HG02763 (cell line): ENCODE measurements around the gene PRKCB.
A peak's percentile ranks its signal among the peaks of the same experiment; 100 is the strongest.

Source experiments
- ATAC-seq: cut with Tn5 transposase; IDR thresholded peaks from one replicate; pipeline ENCODE4 v1.9.1; 2021; ENCODE audit warnings: mild to moderate bottlenecking, moderate library complexity; ENCODE audit not compliant: unreplicated experiment

PRKCB gene

GRCh38 chr16:23835390-23836077, at the start of gene PRKCB:
TSS of gene PRKCB (plus strand) at chr16:23835983.
- peak; percentile 72 for ATAC-seq

- no peak for ATAC-seq
These were observed 48.7 kb upstream of the PRKCB start for GRCh38 chr16:23786964-23787561.

GRCh38 chr16:23788685-23789084, 47.1 kb upstream of the PRKCB start:
- ATAC-seq = no peak

GRCh38 chr16:23795378-23795777, 40.4 kb upstream of the PRKCB start:
- ATAC-seq = no peak

GRCh38 chr16:23796941-23797340, 38.8 kb upstream of the PRKCB start:
- no peak for ATAC-seq

DNA sequence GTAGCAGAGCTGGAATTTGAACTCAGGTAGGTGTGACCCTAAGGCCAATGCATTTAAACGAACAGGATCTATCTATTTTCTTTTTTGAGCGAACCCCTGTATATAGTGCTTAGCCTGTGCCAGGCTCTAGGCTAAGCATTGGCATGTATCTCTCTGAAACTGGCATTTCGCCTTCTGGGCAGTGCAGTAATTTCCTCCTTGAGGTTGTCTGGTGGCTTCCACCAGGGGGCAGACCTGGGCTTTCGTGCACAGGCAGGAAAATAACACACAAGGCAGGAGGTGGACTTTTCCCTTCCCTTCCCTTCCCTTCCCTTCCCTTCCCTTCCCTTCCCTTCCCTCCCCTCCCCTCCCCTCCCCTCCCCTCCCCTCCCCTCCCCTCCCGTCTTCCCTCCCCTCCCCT, 34.4 kb upstream of the PRKCB start:
- ATAC-seq = no peak

- no peak for ATAC-seq
These were observed 33.0 kb upstream of the PRKCB start for GRCh38 chr16:23802776-23803175.

DNA sequence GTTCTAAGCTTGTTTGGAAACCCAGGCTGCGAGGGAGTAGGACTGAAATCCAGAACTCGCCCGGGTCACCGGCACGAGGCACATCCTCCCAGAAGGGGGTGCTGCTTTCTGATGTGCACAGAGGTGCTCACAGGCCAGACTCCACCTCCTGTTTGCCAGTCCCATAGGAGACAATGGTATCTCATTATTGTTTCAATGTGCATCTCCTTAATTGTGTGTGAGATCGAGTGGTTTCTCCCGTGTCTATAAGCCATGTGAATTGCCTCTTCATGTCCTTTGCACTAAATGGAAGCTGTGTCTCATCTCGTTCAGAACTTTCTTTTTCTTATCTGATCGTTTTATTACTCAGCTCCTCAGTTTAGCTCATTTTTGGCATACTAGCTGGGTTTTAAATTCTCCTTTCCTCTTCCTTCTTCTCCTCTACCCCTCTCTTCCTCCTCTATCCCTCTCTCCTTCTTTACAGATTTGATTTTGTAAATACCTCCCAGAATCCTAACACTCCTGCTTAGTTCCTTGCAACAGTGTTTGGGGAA, 32.1 kb upstream of the PRKCB start:
- ATAC-seq = peak; percentile 75

DNA sequence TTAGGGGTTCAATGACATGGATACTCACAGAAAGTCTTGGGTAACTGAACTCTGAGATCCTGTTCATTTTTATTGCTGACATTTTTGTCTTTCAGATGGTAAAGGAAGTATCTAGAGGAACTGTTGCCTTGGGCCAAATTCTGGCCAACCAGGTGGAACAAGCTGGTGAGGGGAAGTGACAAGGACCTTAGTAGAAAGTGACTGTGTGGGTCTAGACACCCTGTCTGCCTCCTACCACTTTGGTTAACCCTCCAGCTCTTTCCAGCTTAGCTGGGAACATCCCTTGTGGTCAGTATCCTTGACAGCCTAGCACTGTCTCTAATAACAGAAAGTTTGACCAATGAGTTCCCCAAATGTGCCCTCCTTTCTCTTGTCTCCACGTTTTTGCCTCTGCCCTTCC, 28.8 kb upstream of the PRKCB start:
- no peak for ATAC-seq

DNA sequence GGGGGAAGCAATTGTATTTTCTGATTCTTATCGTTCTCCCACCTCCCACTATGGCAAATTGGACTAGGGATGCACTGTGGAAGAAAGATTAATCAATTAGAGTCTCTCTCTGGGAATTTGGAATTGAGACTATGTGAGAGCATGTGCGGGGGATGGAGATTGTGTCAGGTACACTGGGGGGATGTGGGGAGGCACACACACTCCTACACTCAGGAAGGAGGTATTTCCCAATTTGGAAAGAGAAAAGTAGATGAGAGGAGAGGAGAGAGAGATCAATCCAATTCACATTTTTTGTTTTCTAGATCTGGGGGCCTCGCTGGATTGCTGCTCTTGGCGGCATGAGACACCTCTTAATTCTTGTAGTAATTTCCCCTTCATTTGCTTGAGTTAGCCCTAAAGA, 14.3 kb upstream of the PRKCB start:
- ATAC-seq = no peak

GRCh38 chr16:23821875-23822688, 13.7 kb upstream of the PRKCB start:
- no peak for ATAC-seq

DNA sequence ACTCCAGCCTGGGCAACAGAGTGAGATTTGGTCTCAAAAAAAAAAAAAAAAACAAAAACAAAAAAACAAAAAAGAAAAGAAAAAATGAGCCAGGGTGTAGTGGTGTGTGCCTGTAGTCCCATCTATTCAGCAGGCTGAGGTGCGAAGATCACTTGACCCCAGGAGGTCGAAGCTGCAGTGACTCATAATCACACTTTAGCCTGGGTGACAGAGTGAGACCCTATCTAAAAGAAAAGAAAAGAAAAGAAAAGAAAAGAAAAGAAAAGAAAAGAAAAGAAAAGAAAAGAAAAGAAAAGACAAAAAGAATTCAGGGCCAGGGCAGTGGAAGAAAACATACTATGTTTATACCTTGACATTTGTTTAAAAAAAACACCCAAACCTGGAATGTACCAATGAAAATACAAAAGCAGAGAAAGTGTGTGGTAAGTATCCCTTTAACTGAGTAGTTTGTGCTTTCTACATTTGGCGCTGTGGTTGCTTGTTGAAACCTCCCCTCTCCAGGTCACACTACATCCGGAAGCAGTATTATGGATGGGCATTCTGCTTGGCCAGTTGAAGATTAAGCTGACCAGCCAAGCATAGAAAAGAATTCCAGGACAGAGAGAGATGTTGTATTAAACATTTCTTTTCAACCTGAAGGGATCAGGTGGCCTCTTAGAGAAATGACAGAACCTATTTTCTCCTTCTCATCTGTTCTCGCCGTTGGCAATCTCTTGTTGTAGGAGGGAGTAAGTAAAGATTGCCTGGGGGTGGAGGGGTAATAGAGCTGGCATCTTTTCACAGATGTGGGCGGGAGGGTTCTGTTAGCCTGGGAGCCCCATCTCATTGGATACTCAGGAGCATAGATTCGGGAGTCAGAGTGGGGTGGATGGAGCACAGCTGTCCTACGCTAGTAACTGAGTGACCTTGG, 12.1 kb upstream of the PRKCB start:
- no peak for ATAC-seq

- no peak for ATAC-seq
These were observed 10.9 kb upstream of the PRKCB start for GRCh38 chr16:23824909-23825308.

DNA sequence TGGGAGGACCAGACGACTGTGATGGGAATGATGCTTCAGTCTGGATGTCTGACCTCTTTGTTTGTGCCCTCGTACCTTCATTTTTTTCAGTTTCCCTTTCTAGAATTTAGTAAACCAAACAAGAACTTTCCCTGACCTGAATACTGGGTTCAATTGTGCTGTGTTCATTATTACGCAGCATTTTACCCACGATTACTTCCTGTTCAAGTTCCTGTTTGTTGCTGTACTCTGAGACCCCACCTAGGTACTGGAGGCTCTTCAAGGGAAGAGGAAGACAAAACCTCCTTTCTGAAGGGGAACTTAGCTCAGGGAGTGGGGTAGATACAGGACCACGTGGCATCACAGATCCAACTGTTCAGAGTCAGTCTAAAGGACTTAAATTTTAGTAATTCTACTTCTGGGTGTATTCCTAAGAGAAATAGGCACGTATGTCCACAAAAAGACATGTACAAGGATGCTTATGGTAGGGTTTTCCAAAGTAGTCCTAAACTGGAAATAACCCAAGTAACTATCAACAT, 9.2 kb upstream of the PRKCB start:
- ATAC-seq = peak; percentile 58

DNA sequence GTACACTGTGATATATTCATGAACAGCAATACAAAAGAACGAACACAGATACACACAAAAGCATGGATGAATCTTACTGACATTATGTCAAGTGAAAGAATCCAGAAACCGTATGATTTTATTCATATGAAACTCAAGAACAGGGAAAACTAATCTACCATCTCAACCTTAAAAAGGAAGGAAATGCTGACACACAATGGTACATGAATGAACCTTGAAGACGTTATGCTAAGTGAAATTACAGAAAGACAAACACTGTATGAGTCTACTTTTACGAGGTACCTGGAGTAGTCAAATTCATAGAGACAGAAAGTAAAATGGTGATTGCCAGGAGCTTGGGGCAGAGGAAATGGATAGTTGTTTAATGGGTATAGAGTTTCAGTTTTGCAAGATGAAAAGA, 8.7 kb upstream of the PRKCB start:
- ATAC-seq = no peak

- no peak for ATAC-seq
These were observed 6.3 kb upstream of the PRKCB start for GRCh38 chr16:23829454-23829853.

- no peak for ATAC-seq
These were observed 5.5 kb upstream of the PRKCB start for GRCh38 chr16:23830276-23830675.

- ATAC-seq = no peak
These were observed 2.9 kb upstream of the PRKCB start for GRCh38 chr16:23832882-23833281.

- no peak for ATAC-seq
These were observed 2.3 kb upstream of the PRKCB start for GRCh38 chr16:23833504-23833903.

GRCh38 chr16:23833960-23834685, 1.7 kb upstream of the PRKCB start:
- no peak for ATAC-seq
